ENCODE measurements around the gene CCDC184. TPM values are rescaled to one million over a fixed set of nuclear protein-coding genes. Genes with fewer than 3 reads are reported as not detected.
"Not testable (repeated sequence)": the region's sequence is repeated elsewhere in the genome, so short reads cannot be mapped to it uniquely, and the experiment has no call there.

The CCDC184 gene
- under 1 TPM in 3 of 6 donors, not detected in 3; 0.19 to 0.61 (median 0.31) TPM for polyA plus RNA-seq (ENCODE audit: low read depth in 6 of 6)

DNA sequence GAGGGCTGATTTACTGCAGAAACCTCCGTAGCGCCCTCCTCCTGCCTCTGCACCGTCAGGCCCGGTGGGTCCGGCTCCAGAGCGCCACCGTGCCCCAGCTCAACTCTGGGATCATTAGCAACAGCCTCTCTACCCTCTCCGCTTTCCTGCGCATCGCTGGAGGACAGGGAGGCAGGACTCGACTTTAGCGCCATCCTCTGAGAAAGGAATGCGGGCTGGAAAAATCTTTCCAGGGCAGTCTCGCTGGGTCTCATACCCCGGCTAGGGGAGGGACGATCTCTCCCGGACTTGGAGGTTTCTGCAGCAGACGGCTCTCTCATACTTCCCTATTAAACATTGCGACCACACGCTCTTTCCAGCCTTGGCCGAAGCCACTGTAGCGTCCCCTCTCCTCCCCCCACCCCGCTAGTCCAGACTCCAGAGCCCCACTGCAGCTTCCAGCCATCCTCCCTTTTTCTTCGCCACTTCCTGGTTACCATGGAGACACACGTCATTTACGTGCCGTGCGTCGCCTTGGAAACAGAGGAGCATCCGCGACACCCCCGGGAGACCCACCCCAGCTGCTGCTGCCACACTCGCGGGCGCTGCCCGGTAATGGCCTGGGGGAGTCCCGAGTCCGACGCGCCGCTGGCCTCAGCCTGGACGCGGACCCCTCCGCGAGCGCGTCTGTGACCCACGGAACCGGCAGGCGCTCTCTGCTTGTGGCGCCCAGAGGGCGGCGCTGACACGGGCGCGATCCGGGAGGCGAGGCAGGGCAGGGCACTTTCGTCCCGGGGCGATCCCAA lies at the start of gene CCDC184:
Gene CCDC184 (plus strand): TSS at position 554 of the 785 bp plus-strand sequence. CDS start 479 bp downstream, outside the sequence.
- DNase-seq (peak; percentile 76), ATAC-seq (ENCODE audit: low read depth in 2 of 2) (peak; percentile 69 to 74)
- Mint-ChIP-seq H3K4me3 (peak within 1 kb of the TSS; percentile 91 to 98 (median 96)), H3K27ac (peak within 1 kb of the TSS; percentile 60 to 96 (median 88)), H3K9me3 (no peaks in the 10 kb centered on the region), H3K36me3 (peaks cover 0 to 7% of the 10 kb centered on the region in 2 donors), H3K4me1 (peaks cover 34 to 36% (median 34%) of the 10 kb centered on the region in 3 donors), H3K27me3 (peaks cover 19 to 50% (median 42%) of the 10 kb centered on the region in 3 donors)

DNA sequence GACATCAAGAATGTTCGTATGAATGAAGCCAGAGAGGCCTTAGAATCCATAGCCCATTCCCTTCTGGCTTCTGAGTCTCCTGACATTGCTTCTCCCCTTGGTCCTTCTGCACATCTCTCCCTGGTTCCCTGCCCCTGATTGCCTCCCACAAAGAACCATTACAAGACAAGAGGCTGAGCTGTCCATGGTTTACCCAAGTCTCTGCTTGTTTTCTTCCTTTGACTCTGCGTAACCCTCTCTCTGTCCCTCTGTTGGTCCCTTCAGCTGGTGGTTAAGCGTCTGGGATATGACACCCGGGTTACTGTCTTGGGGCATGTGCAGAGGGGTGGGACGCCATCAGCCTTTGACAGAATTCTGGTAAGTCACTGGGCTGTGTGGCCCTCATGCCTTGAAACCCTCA lies 48.4 kb upstream of the CCDC184 start:
- DNase-seq: no peak
- H3K27me3 Mint-ChIP-seq: no peaks in the 10 kb centered on the region
- H3K27ac Mint-ChIP-seq: no peak overlapping the region

DNA sequence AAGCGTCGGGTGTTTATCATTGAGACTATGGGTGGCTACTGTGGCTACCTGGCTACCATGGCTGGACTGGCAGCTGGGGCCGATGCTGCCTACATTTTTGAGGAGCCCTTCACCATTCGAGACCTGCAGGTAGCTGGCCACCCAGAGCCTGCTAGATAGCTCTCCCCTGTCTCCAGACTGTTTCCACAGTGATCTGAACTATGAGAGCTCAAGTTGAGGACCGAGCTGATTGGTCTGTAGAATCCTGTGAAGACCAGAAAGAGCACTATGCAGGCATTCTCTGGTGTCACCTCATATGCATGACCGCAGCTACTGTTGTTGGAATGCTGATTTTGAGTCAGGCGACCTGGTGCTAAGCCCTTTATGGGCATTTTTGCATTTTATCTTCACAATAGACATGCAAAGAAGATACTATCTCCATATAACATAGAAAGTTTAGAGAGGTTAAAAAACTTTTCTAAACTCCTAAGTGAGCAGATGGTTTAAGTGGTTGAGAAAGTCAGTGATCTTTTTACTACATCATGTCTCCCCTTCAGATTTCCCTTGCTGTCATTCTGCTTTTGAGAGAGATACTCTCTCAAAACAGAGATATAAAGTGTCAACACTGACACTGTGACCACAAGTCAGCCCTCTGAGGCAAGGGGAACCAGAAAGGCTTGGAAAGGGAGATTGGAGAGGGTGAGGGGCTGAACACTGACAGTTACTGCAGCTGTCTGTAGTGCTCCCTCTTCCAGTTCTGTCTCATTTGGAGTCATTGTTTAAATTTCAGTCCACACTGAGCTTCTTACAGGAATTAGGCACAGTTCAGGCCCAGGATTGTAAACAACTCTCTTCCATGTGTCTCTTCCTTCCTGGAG lies 40.4 kb upstream of the CCDC184 start:
- no peak overlapping the region for H3K4me3 Mint-ChIP-seq
- H3K36me3 Mint-ChIP-seq: peaks cover 7 to 18% of the 10 kb centered on the region in 2 donors
- H3K27ac Mint-ChIP-seq: no peak overlapping the region
- no peaks in the 10 kb centered on the region for H3K9me3 Mint-ChIP-seq
- H3K27me3 Mint-ChIP-seq: no peaks in the 10 kb centered on the region
- no peak for DNase-seq
- no peak for ATAC-seq (ENCODE audit: low read depth in 2 of 2)
- H3K4me1 Mint-ChIP-seq: no peaks in the 10 kb centered on the region

More for the DNA sequence above, 48.4 kb upstream of the CCDC184 start:
- no peak for ATAC-seq (ENCODE audit: low read depth in 2 of 2)
- no peaks in the 10 kb centered on the region for H3K4me1 Mint-ChIP-seq
- no peaks in the 10 kb centered on the region for H3K9me3 Mint-ChIP-seq
- H3K4me3 Mint-ChIP-seq: no peak overlapping the region
- H3K36me3 Mint-ChIP-seq: peaks cover 31 to 35% of the 10 kb centered on the region in 2 donors

DNA sequence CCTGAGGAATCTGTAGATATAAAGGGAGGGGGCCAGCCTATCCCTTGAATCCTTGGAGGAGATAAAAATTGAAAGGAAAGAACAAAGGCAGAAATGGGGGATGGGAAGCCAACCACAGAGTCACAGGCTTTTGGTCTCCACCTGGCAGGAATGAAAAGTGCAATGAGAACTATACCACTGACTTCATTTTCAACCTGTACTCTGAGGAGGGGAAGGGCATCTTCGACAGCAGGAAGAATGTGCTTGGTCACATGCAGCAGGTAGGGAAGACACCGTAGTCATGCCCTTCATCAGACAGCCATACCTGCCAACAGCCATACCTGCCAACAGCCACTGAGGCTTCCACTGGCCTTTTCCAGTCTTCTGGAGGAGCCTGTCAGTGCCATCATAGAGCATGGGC lies 39.5 kb upstream of the CCDC184 start:
- H3K9me3 Mint-ChIP-seq: no peaks in the 10 kb centered on the region
- no peak for ATAC-seq (ENCODE audit: low read depth in 2 of 2)
- no peak for DNase-seq
- H3K4me1 Mint-ChIP-seq: no peaks in the 10 kb centered on the region
- no peaks in the 10 kb centered on the region for H3K27me3 Mint-ChIP-seq
- H3K27ac Mint-ChIP-seq: peak overlapping the region in 1 of 6 donors; percentile 68
- peaks cover 7 to 22% of the 10 kb centered on the region in 2 donors for H3K36me3 Mint-ChIP-seq
- no peak overlapping the region for H3K4me3 Mint-ChIP-seq

- peaks cover 0 to 4% (median 0%) of the 10 kb centered on the region in 3 donors for H3K4me1 Mint-ChIP-seq
- H3K27ac Mint-ChIP-seq: peak overlapping the region in 1 of 6 donors; percentile 27
- H3K36me3 Mint-ChIP-seq: peaks cover 20 to 32% of the 10 kb centered on the region in 2 donors
- no peaks in the 10 kb centered on the region for H3K27me3 Mint-ChIP-seq
- ATAC-seq (ENCODE audit: low read depth in 2 of 2): no peak
- no peak for DNase-seq
- no peaks in the 10 kb centered on the region for H3K9me3 Mint-ChIP-seq
- H3K4me3 Mint-ChIP-seq: no peak overlapping the region
Observed at GRCh38 chr12:48145981-48146380, 37.5 kb upstream of the CCDC184 start.

DNA sequence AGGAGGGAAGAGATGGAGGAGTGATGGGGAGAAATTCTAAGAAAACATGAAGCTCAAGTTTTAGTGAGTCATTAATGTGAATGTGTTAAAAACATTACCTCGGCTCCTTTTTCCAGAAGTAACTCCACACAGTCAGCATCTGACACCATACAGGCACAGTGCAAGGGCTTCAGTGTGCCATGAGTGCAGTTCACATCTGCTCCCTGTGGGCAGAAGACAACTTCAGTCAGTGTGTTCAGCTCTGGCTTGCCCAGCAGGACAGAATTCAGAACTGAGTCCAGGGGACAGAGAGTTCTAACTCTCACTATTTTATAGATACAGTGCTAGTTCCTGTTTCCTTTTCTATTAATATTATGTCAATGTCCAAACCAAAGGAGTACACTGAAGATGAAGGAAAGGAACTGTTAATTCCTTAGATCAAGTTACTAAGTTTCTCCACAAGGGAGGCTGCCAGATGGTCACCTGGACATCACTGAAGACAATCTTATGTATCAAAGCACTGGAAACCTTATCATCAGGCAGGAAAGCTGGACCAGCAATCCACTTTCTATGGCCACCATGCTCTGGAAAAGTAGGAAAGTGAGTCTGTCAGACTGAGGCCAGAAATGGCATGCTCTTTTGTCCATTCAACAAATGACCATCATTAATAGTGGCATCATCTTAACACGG lies 32.2 kb upstream of the CCDC184 start:
- no peak for ATAC-seq (ENCODE audit: low read depth in 2 of 2)
- Mint-ChIP-seq H3K27me3 (no peaks in the 10 kb centered on the region), H3K4me3 (no peak overlapping the region), H3K4me1 (peaks cover 12 to 20% (median 20%) of the 10 kb centered on the region in 3 donors), H3K27ac (peak overlapping the region in 2 of 6 donors; percentile 15 to 30), H3K36me3 (peaks cover 21 to 27% of the 10 kb centered on the region in 2 donors), H3K9me3 (no peaks in the 10 kb centered on the region)
- no peak for DNase-seq

GRCh38 chr12:48155786-48156185 lies 27.7 kb upstream of the CCDC184 start:
- H3K9me3 Mint-ChIP-seq; H3K27me3 Mint-ChIP-seq; ATAC-seq (ENCODE audit: low read depth in 2 of 2); DNase-seq: not testable (repeated sequence)
- peaks cover 27 to 38% (median 35%) of the 10 kb centered on the region in 3 donors for H3K4me1 Mint-ChIP-seq
- peak overlapping the region in 1 of 6 donors; percentile 95 for H3K27ac Mint-ChIP-seq
- peaks cover 10 to 13% of the 10 kb centered on the region in 2 donors for H3K36me3 Mint-ChIP-seq
- peak overlapping the region in 6 of 8 donors; percentile 95 to 99 (median 98) for H3K4me3 Mint-ChIP-seq

GRCh38 chr12:48156652-48157017 lies 26.8 kb upstream of the CCDC184 start:
- ATAC-seq (ENCODE audit: low read depth in 2 of 2): no peak
- H3K4me1 Mint-ChIP-seq: peaks cover 26 to 38% (median 35%) of the 10 kb centered on the region in 3 donors
- H3K36me3 Mint-ChIP-seq: peaks cover 8% of the 10 kb centered on the region in 2 donors
- H3K27ac Mint-ChIP-seq: peak overlapping the region in 5 of 6 donors; percentile 70 to 97 (median 86)
- no peak for DNase-seq
- H3K27me3 Mint-ChIP-seq: peaks cover 0 to 8% (median 6%) of the 10 kb centered on the region in 3 donors
- H3K9me3 Mint-ChIP-seq: no peaks in the 10 kb centered on the region
- H3K4me3 Mint-ChIP-seq: peak overlapping the region; percentile 95 to 99 (median 98)

DNA sequence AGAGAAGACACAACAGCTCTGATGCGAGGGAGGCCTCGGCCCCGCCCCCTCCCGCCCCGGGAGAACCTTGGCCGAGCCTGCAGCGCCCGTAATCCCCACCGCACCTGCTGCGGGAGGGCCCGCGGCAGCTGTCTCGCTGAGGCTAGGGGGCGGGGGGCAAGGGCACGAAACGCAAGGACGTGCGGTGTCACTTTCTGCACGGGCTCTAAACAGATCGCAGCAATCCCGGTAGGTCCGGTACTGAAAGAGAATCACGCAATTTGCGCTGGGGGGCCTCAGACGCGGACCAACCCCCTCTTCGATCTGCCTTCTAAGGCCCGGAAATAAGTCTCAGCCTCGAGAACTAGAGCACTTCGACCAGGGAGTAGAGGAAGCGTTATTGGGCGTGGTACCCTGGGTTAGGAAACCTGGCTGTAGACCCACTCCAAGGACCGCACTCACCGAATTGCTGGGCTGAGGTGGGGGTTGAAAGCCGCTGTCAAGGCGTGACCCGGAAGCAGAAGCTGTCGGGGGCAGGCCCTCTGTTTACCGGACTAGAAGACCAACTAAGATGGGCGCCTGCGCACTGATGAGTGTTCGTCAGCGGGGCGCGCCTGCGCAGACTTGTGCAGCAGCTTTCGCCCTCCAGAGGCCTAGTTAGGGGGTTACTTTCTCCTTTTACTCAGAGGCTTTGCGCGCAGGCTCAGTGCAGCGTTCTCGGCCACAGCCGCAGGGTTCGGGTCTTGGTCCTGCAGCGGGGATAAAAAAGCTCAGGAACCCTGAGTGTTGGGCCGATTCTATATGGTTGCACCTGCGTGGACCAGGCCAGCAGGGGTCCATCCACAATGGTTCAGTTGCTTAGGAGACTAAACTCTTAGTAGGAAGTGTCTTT lies 26.2 kb upstream of the CCDC184 start, which contains the start of gene ASB8:
Gene ASB8 (minus strand): TSS at position 498 of the 871 bp plus-strand sequence. CDS start 4,019 bp downstream, outside the sequence.
- H3K27ac Mint-ChIP-seq: peak within 1 kb of the TSS; percentile 93 to 98 (median 97)
- peaks cover 8% of the 10 kb centered on the region in 2 donors for H3K36me3 Mint-ChIP-seq
- peak within 1 kb of the TSS; percentile 95 to 99 (median 98) for H3K4me3 Mint-ChIP-seq
- H3K9me3 Mint-ChIP-seq: no peaks in the 10 kb centered on the region
- DNase-seq (peak; percentile 98), ATAC-seq (ENCODE audit: low read depth in 2 of 2) (peak; percentile 89)
- H3K4me1 Mint-ChIP-seq: peaks cover 26 to 38% (median 35%) of the 10 kb centered on the region in 3 donors
- H3K27me3 Mint-ChIP-seq: peaks cover 0 to 8% (median 6%) of the 10 kb centered on the region in 3 donors

GRCh38 chr12:48157889-48158370 lies 25.5 kb upstream of the CCDC184 start:
- ATAC-seq (ENCODE audit: low read depth in 2 of 2) (no peak), DNase-seq (no peak)
- Mint-ChIP-seq H3K4me1 (peaks cover 25 to 38% (median 35%) of the 10 kb centered on the region in 3 donors), H3K9me3 (no peaks in the 10 kb centered on the region), H3K27ac (peak overlapping the region; percentile 93 to 98 (median 97)), H3K36me3 (peaks cover 7% of the 10 kb centered on the region in 2 donors), H3K4me3 (peak overlapping the region; percentile 95 to 99 (median 98)), H3K27me3 (peaks cover 2 to 12% (median 8%) of the 10 kb centered on the region in 3 donors)

- H3K4me1 Mint-ChIP-seq: peaks cover 13 to 26% (median 24%) of the 10 kb centered on the region in 3 donors
- DNase-seq (no peak), ATAC-seq (ENCODE audit: low read depth in 2 of 2) (no peak)
- H3K27ac Mint-ChIP-seq: no peak overlapping the region
- H3K27me3 Mint-ChIP-seq: peaks cover 10 to 18% (median 17%) of the 10 kb centered on the region in 3 donors
- H3K36me3 Mint-ChIP-seq: no peaks in the 10 kb centered on the region
- no peak overlapping the region for H3K4me3 Mint-ChIP-seq
- H3K9me3 Mint-ChIP-seq: no peaks in the 10 kb centered on the region
Observed at GRCh38 chr12:48160046-48160445, 23.4 kb upstream of the CCDC184 start.

- ATAC-seq (ENCODE audit: low read depth in 2 of 2) (no peak), DNase-seq (no peak)
- Mint-ChIP-seq H3K9me3 (no peaks in the 10 kb centered on the region), H3K27me3 (peaks cover 13 to 26% (median 20%) of the 10 kb centered on the region in 3 donors), H3K27ac (peak overlapping the region in 1 of 6 donors; percentile 26), H3K4me3 (peak overlapping the region in 1 of 8 donors; percentile 60), H3K4me1 (peaks cover 15 to 30% (median 20%) of the 10 kb centered on the region in 3 donors), H3K36me3 (no peaks in the 10 kb centered on the region)
Observed at GRCh38 chr12:48160807-48161206, 22.6 kb upstream of the CCDC184 start.

Measured in naive B cell (primary cell).